ENCODE results near the gene DDX47. TPM values are rescaled to one million over a fixed set of nuclear protein-coding genes. Genes with fewer than 3 reads are reported as not detected.

DDX47 gene
- total RNA-seq, 1 donor from 2014 or later: 26.7 TPM

DNA sequence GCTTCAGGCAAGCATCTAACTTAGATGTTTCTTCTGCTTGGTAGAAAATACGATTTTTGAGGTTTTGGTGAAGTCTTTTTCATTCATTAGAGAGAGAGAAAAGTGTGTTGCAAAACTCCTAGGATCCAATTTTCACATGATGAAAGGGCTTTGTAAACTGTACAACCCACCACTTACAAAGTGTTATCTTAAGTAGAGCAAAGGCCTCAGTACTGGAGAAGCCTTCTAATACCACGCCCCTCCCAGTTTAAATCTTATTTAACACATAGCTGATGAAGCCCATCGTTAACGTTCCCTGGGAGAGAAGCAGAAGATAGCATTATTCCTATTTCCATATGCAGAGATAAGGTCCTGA is 26.8 kb upstream of the DDX47 start:
- Histone ChIP-seq H3K27ac (replicated peaks) (peak overlapping the region; percentile 98), H3K9me3 (replicated peaks) (no peaks in the 10 kb centered on the region), H3K27me3 (ENCODE audit: low read depth) (no peaks in the 10 kb centered on the region), H3K4me1 (peaks cover 63% of the 10 kb centered on the region), H3K36me3 (no peaks in the 10 kb centered on the region), H3K4me3 (peak overlapping the region; percentile 82)
- DNase-seq: no peak
- intact Hi-C loops (cut with micrococcal nuclease): no loop called here
- TF ChIP-seq, protein P1, sequence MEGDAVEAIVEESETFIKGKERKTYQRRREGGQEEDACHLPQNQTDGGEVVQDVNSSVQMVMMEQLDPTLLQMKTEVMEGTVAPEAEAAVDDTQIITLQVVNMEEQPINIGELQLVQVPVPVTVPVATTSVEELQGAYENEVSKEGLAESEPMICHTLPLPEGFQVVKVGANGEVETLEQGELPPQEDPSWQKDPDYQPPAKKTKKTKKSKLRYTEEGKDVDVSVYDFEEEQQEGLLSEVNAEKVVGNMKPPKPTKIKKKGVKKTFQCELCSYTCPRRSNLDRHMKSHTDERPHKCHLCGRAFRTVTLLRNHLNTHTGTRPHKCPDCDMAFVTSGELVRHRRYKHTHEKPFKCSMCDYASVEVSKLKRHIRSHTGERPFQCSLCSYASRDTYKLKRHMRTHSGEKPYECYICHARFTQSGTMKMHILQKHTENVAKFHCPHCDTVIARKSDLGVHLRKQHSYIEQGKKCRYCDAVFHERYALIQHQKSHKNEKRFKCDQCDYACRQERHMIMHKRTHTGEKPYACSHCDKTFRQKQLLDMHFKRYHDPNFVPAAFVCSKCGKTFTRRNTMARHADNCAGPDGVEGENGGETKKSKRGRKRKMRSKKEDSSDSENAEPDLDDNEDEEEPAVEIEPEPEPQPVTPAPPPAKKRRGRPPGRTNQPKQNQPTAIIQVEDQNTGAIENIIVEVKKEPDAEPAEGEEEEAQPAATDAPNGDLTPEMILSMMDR (IDR thresholded peaks at IDR 0.05; ENCODE audit: borderline replicate concordance): no peak

DNA sequence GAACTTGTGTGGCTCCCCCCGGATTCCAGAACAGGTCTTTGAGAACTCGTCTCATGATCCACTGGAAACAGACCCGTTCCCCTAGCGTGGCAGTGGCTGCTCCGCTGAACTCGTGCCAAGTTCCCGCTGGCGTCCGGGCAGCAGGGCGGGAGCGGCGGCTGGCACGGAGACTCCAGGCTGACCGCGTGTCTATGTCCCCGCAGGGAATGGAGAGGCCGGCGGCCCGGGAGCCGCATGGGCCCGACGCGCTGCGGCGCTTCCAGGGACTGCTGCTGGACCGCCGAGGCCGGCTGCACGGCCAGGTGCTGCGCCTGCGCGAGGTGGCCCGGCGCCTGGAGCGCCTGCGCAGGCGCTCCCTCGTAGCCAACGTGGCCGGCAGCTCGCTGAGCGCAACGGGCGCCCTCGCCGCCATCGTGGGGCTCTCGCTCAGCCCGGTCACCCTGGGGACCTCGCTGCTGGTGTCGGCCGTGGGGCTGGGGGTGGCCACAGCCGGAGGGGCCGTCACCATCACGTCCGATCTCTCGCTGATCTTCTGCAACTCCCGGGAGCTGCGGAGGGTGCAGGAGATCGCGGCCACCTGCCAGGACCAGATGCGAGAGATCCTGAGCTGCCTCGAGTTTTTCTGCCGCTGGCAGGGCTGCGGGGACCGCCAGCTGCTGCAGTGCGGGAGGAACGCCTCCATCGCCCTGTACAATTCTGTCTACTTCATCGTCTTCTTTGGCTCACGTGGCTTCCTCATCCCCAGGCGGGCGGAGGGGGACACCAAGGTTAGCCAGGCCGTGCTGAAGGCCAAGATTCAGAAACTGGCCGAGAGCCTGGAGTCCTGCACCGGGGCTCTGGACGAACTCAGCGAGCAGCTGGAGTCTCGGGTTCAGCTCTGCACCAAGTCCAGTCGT is 26.2 kb upstream of the DDX47 start:
- no peaks in the 10 kb centered on the region for H3K36me3 ChIP-seq
- intact Hi-C loops (cut with micrococcal nuclease): no loop called here
- peak overlapping the region; percentile 98 for H3K27ac ChIP-seq (replicated peaks)
- TF ChIP-seq, protein P1 (IDR thresholded peaks at IDR 0.05; ENCODE audit: borderline replicate concordance): peak; percentile 46
- no peaks in the 10 kb centered on the region for H3K27me3 ChIP-seq (ENCODE audit: low read depth)
- H3K4me1 ChIP-seq: peaks cover 69% of the 10 kb centered on the region
- H3K4me3 ChIP-seq: peak overlapping the region; percentile 82
- peak; percentile 85 for DNase-seq
- H3K9me3 ChIP-seq (replicated peaks): no peaks in the 10 kb centered on the region

DNA sequence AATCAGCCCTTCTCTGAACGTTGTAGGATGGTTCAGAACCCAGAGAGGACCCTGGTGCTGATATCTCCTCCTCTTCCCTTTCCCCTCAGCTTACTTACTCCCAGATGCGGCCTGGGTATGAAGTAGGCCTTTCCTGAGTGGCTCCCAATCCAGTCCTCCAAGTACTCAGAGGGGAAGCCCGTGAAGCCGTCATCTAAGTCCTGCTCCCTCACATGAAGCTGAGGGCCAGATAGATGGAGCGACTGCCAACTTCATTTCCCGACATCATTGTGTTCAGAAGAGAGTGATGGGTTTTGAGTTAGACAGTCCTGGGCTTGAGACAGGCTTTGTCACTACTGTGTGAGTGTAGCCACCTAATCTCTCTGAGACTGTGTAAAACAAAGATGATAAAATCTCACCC is 25.0 kb upstream of the DDX47 start:
- H3K9me3 ChIP-seq (replicated peaks): no peaks in the 10 kb centered on the region
- peaks cover 80% of the 10 kb centered on the region for H3K4me1 ChIP-seq
- DNase-seq: no peak
- H3K4me3 ChIP-seq: peak overlapping the region; percentile 82
- H3K27me3 ChIP-seq (ENCODE audit: low read depth): no peaks in the 10 kb centered on the region
- no peaks in the 10 kb centered on the region for H3K36me3 ChIP-seq
- H3K27ac ChIP-seq (replicated peaks): peak overlapping the region; percentile 98
- intact Hi-C loops (cut with micrococcal nuclease): no loop called here
- TF ChIP-seq, protein P1 (IDR thresholded peaks at IDR 0.05; ENCODE audit: borderline replicate concordance): no peak

DNA sequence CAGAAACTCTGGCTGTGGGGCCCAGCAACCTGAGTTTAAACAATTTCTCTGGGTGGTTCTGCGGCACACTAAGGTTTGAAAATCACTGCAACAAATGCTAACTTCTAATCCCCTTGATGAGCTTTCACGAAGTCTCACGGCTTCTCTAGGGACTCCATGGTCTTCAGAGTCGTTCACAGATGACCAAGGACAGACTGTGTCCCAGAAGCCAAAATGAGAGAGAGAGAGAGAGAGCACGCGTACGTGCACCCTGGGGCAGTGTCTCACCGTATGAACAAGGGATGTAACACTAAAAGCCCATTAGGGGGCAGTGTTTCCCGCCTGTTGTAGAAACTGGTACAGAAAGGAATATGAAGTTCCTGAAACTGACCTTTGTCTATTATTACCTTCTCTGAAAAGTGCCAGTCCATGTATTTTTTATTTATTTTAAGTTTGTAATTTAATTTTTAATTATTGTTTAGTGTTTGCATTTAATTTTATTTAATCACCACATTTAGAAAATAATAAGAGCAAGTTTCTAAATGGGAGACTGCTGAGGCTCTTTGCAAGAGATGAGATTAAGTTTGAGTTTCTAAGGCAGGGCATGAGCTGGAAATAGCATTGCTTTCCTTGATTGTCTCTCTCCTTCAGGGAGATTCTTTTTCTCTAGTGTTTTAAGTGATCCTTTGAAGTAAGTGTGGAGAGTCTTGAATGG is 24.3 kb upstream of the DDX47 start:
- intact Hi-C loops (cut with micrococcal nuclease): no loop called here
- Histone ChIP-seq H3K9me3 (replicated peaks) (no peaks in the 10 kb centered on the region), H3K4me3 (peak overlapping the region; percentile 82), H3K36me3 (no peaks in the 10 kb centered on the region), H3K4me1 (peaks cover 80% of the 10 kb centered on the region), H3K27me3 (ENCODE audit: low read depth) (no peaks in the 10 kb centered on the region), H3K27ac (replicated peaks) (peak overlapping the region; percentile 98)
- TF ChIP-seq, protein P1 (IDR thresholded peaks at IDR 0.05; ENCODE audit: borderline replicate concordance): peak; percentile 87
- DNase-seq: no peak

DNA sequence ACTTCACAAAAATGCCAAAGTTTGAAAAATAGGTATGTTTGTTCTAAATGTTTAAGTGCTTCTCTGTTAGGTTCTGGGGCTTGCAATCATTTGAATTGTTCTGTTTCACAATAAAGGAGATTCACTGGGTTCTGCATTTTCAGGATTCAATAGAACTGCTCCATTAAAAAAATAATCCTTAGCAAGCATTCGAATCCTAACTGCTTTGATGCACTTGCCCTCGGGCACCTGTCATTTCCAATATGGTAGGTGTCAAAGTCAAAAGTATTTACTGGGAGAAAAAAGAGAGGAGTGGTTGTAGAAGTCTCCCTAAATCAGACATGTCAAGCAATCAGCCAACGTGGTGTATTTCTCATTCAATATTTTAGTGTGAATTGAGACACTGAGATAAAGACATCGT is 22.2 kb upstream of the DDX47 start:
- H3K27ac ChIP-seq (replicated peaks): peak overlapping the region; percentile 7
- TF ChIP-seq, protein P1 (IDR thresholded peaks at IDR 0.05; ENCODE audit: borderline replicate concordance): no peak
- peak overlapping the region; percentile 82 for H3K4me3 ChIP-seq
- H3K9me3 ChIP-seq (replicated peaks): no peaks in the 10 kb centered on the region
- H3K36me3 ChIP-seq: no peaks in the 10 kb centered on the region
- DNase-seq: no peak
- H3K4me1 ChIP-seq: peaks cover 70% of the 10 kb centered on the region
- no peaks in the 10 kb centered on the region for H3K27me3 ChIP-seq (ENCODE audit: low read depth)
- intact Hi-C loops (cut with micrococcal nuclease): no loop called here
